Activated CD8-positive, alpha-beta memory T cell treated with anti-CD3 and anti-CD28 coated beads, Interleukin-2, amount 50 U/mL, for 24 hours (primary cell): ENCODE data around the gene GRM7.
"Not testable (repeated sequence)": the region's sequence is repeated elsewhere in the genome, so short reads cannot be mapped to it uniquely, and the experiment has no call there.

Experiments used
- DNase-seq: peaks from one replicate; pipeline ENCODE4 v3.0.0-alpha.2; 2020; ENCODE audit errors: extremely low read depth

GRM7 gene

GRCh38 chr3:6860954-6861624 lies at the start of gene GRM7:
TSS of gene GRM7 (plus strand) at chr3:6861115.
- DNase-seq: no peak

GRCh38 chr3:6821411-6821810 lies 39.5 kb upstream of the GRM7 start:
- no peak for DNase-seq

- DNase-seq: no peak
Measured at GRCh38 chr3:6825524-6825923, 35.4 kb upstream of the GRM7 start.

- no peak for DNase-seq
Measured at GRCh38 chr3:6827453-6827852, 33.5 kb upstream of the GRM7 start.

- DNase-seq: no peak
Measured at GRCh38 chr3:6844723-6845122, 16.2 kb upstream of the GRM7 start.

- DNase-seq: no peak
Measured at GRCh38 chr3:6854184-6854583, 6.7 kb upstream of the GRM7 start.

GRCh38 chr3:6857510-6857909 lies 3.4 kb upstream of the GRM7 start:
- DNase-seq: no peak

- DNase-seq: no peak
Measured at GRCh38 chr3:6860149-6860953, 564 bp upstream of the GRM7 start.

GRCh38 chr3:6861625-6862000 lies 698 bp downstream of the GRM7 start:
- DNase-seq: no peak

GRCh38 chr3:6862041-6862879 lies 1.3 kb downstream of the GRM7 start:
- DNase-seq: no peak

GRCh38 chr3:6862880-6863195 lies 1.9 kb downstream of the GRM7 start:
- DNase-seq: no peak

- DNase-seq: no peak
Measured at GRCh38 chr3:6867269-6867668, 6.4 kb downstream of the GRM7 start.

- no peak for DNase-seq
Measured at GRCh38 chr3:6878731-6879130, 17.8 kb downstream of the GRM7 start.

GRCh38 chr3:6912240-6912639 lies 51.3 kb downstream of the GRM7 start:
- no peak for DNase-seq

GRCh38 chr3:6915898-6916297 lies 55.0 kb downstream of the GRM7 start:
- no peak for DNase-seq

- no peak for DNase-seq
Measured at GRCh38 chr3:6921066-6921465, 60.2 kb downstream of the GRM7 start.

GRCh38 chr3:6921876-6922275 lies 61.0 kb downstream of the GRM7 start:
- no peak for DNase-seq

GRCh38 chr3:6928064-6928463 lies 67.1 kb downstream of the GRM7 start:
- no peak for DNase-seq

- DNase-seq: no peak
Measured at GRCh38 chr3:6929918-6930317, 69.0 kb downstream of the GRM7 start.

GRCh38 chr3:6935418-6935817 lies 74.5 kb downstream of the GRM7 start:
- DNase-seq: not testable (repeated sequence)

- no peak for DNase-seq
Measured at GRCh38 chr3:6935970-6936369, 75.1 kb downstream of the GRM7 start.

GRCh38 chr3:6962801-6963200 lies 101.9 kb downstream of the GRM7 start:
- DNase-seq: no peak

- DNase-seq: no peak
Measured at GRCh38 chr3:6965881-6966280, 105.0 kb downstream of the GRM7 start.
